Measurements from ENCODE around the gene TTYH3. TPM values are rescaled to one million over a fixed set of nuclear protein-coding genes. Genes with fewer than 3 reads are reported as not detected.

TTYH3 gene
- total RNA-seq, 1 experiment from 2014 or later = 122 TPM

- Histone ChIP-seq H2BK15ac (ENCODE audit: low read depth, low read length) (no peak overlapping the region), H2AFZ (ENCODE audit: low read length) (no peak overlapping the region), H2BK120ac (ENCODE audit: low read depth, low read length, poor library complexity, severe bottlenecking) (no peak overlapping the region), H2BK12ac (ENCODE audit: insufficient read length, low read depth, low read length) (no peak overlapping the region), H2BK5ac (ENCODE audit: insufficient read length, low read length) (no peak overlapping the region), H3T11ph (ENCODE audit: low read length) (no peak overlapping the region), H3K23me2 (ENCODE audit: insufficient read length, low read depth, low read length, poor library complexity, severe bottlenecking) (no peaks in the 10 kb centered on the region), H4K5ac (ENCODE audit: insufficient read length, low read depth, low read length) (no peak overlapping the region), H3K4me1 (ENCODE audit: insufficient read depth, low read length) (no peaks in the 10 kb centered on the region), H3K4me2 (ENCODE audit: insufficient read depth, insufficient read length, low read length) (no peak overlapping the region), H3K56ac (ENCODE audit: insufficient read length, low read depth, low read length) (no peak overlapping the region), H3K9ac (ENCODE audit: extremely low read depth, insufficient read length, low read length) (no peak overlapping the region), H3K9me3 (ENCODE audit: control insufficient read depth, low read depth, low read length) (no peaks in the 10 kb centered on the region), H4K91ac (ENCODE audit: insufficient read length, low read depth, low read length) (no peak overlapping the region), H3K27ac (ENCODE audit: insufficient read length, low read depth, low read length) (no peak overlapping the region), H2AK5ac (ENCODE audit: insufficient read length, low read length) (no peak overlapping the region), H3K14ac (ENCODE audit: insufficient read depth, low read length) (no peak overlapping the region; the same call in 1 of the 2 replicates), H3K18ac (ENCODE audit: insufficient read length, low read depth, low read length) (no peak overlapping the region), H4K20me1 (ENCODE audit: control insufficient read depth, insufficient read depth, insufficient read length) (peaks cover 2% of the 10 kb centered on the region), H2BK20ac (ENCODE audit: low read depth, low read length, poor library complexity, severe bottlenecking) (no peak overlapping the region), H3K79me2 (ENCODE audit: insufficient read depth, low read length) (no peaks in the 10 kb centered on the region), H3K27me3 (ENCODE audit: insufficient read depth, low read length) (no peaks in the 10 kb centered on the region), H3K23ac (ENCODE audit: insufficient read length, low read depth, low read length) (no peak overlapping the region), H3K79me1 (ENCODE audit: insufficient read depth, low read depth, low read length, poor library complexity, severe bottlenecking) (no peaks in the 10 kb centered on the region), H4K8ac (replicated peaks; ENCODE audit: insufficient read length, low read depth, low read length) (no peak overlapping the region), H3K4ac (ENCODE audit: low read depth, low read length) (no peak overlapping the region)
- no CpG with 5 or more reads among the region's 35 CpGs for WGBS (ENCODE audit: extremely low coverage, insufficient read length, low lambda C conversion rate)
- no peaks in the 10 kb centered on the region for H3K27me3 Mint-ChIP-seq (ENCODE audit: low read depth)
- H3K9me3 Mint-ChIP-seq = no peaks in the 10 kb centered on the region
- no peak for TF ChIP-seq CTCF (conservative IDR thresholded peaks at IDR 0.05)
- no peak overlapping the region for H3K4me3 Mint-ChIP-seq
- H3K4me1 Mint-ChIP-seq = peaks cover 7 to 9% of the 10 kb centered on the region in 2 experiments
- no peak for DNase-seq
- H3K36me3 Mint-ChIP-seq (ENCODE audit: insufficient read depth in 1 of 3, low read depth in 3 of 3) = peaks cover 4 to 8% (median 5%) of the 10 kb centered on the region in 3 experiments; a peak in 5 of 7 replicates
- no peak overlapping the region; a peak in 2 of 7 replicates for H3K27ac Mint-ChIP-seq
Measured at GRCh38 chr7:2603044-2603965, 28.5 kb upstream of the TTYH3 start.
